Measurements from ENCODE around the gene KDM4C. TPM values are rescaled to one million over a fixed set of nuclear protein-coding genes. Genes with fewer than 3 reads are reported as not detected.

KDM4C gene
- total RNA-seq, 1 donor from 2014 or later: 12.7 TPM

- Histone ChIP-seq H3K9me3 (no peaks in the 10 kb centered on the region), H3K27me3 (no peaks in the 10 kb centered on the region), H3K4me3 (no peak overlapping the region), H3K27ac (no peak overlapping the region), H3K4me1 (no peaks in the 10 kb centered on the region), H3K36me3 (no peaks in the 10 kb centered on the region)
- intact Hi-C loops (cut with DNase I): no loop called here
- DNase-seq (ENCODE audit: low spot score in 2 of 2): no peak
- TF ChIP-seq CTCF (IDR thresholded peaks at IDR 0.05): no peak
These were observed 458.4 kb downstream of the KDM4C start for GRCh38 chr9:7216004-7216841.

GRCh38 chr9:7223981-7224380 lies 466.2 kb downstream of the KDM4C start:
- intact Hi-C loops (cut with DNase I): no loop called here
- H3K4me3 ChIP-seq: no peak overlapping the region
- H3K27ac ChIP-seq: no peak overlapping the region
- no peaks in the 10 kb centered on the region for H3K27me3 ChIP-seq
- TF ChIP-seq CTCF (IDR thresholded peaks at IDR 0.05): no peak
- no peaks in the 10 kb centered on the region for H3K36me3 ChIP-seq
- H3K4me1 ChIP-seq: no peaks in the 10 kb centered on the region
- no peak for DNase-seq (ENCODE audit: low spot score in 2 of 2)
- H3K9me3 ChIP-seq: no peaks in the 10 kb centered on the region

Other genes starting within 250 kb of the KDM4C start
- gene GLDC, start 112.2 kb upstream of the KDM4C start, total RNA-seq: 0.64 TPM